ENCODE data around the gene HNRNPA3. TPM values are rescaled to one million over a fixed set of nuclear protein-coding genes. Genes with fewer than 3 reads are reported as not detected.

HNRNPA3 gene
- 100 to 1,000 TPM; 147 to 278 TPM for total RNA-seq

DNA sequence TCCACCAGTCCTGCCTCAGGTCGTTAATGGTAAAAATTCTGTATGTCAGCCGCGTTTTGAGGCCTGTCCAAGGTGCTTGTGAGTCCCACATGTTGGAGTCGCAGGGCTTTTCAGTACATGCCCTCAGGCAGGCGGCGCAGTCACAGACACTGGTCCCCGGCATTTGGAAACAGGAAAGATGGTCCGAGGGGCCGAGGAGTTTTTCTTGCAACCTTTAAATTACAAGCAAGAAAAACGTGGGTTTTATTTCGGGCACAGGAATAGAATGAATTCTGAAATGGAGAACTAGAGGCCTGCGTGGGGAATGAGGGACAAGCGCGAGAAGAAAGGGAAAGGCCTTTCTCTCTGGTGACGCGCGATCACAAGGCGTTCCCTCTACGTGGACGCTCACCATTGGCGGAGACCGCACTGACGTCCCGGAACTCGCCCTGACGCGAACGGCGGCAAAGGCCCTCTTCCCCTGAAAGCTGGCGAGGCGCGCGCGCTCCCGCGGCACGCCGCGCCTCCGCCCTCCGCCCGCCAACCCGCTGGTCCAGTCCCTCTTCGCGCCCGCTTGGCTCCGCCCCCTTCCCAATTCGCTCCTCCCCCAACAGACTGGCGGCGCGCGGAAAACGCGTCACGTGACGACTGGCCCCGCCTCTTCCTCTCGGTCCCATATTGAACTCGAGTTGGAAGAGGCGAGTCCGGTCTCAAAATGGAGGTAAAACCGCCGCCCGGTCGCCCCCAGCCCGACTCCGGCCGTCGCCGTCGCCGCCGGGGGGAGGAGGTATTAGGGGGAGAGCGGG is at the start of gene HNRNPA3:
TSS of gene HNRNPA3 (plus strand) at position 689 of the 785 bp plus-strand sequence. CDS start at position 695, 6 bp downstream.
- TF ChIP-seq, protein P1, sequence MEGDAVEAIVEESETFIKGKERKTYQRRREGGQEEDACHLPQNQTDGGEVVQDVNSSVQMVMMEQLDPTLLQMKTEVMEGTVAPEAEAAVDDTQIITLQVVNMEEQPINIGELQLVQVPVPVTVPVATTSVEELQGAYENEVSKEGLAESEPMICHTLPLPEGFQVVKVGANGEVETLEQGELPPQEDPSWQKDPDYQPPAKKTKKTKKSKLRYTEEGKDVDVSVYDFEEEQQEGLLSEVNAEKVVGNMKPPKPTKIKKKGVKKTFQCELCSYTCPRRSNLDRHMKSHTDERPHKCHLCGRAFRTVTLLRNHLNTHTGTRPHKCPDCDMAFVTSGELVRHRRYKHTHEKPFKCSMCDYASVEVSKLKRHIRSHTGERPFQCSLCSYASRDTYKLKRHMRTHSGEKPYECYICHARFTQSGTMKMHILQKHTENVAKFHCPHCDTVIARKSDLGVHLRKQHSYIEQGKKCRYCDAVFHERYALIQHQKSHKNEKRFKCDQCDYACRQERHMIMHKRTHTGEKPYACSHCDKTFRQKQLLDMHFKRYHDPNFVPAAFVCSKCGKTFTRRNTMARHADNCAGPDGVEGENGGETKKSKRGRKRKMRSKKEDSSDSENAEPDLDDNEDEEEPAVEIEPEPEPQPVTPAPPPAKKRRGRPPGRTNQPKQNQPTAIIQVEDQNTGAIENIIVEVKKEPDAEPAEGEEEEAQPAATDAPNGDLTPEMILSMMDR (IDR thresholded peaks at IDR 0.05): no peak
- H3K27me3 ChIP-seq: no peaks in the 10 kb centered on the region
- H3K4me3 ChIP-seq: peak within 1 kb of the TSS; percentile 81
- peak within 1 kb of the TSS; percentile 100 for H3K27ac ChIP-seq
- peak within 1 kb of the TSS; percentile 96 to 100 for H3K9ac ChIP-seq (ENCODE audit: low read depth in 2 of 2, low read length in 2 of 2)
- intact Hi-C loops (cut with DNase I): no loop called here
- no peaks in the 10 kb centered on the region for H3K9me3 ChIP-seq
- no peaks in the 10 kb centered on the region for H3K4me1 ChIP-seq
- H3K36me3 ChIP-seq: peaks cover 4% of the 10 kb centered on the region
- peak; percentile 100 for DNase-seq

DNA sequence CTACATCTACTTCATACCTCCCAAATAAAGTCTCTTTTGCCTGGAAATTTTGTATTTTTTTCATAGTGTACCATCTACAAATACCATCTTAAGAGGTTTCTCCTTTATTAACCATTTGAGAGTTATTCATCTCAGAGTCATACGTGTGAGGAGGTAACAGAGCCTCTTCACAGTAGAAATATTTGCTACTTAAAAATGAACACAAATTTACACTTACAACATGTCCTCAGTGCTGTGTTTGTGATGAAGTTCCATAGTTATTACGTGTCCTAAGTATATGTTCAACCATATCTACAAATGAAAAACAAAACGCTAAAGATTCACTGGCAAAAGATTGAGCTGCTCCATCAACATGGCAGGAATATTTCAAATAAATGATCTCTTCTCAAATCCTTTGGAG is 48.5 kb upstream of the HNRNPA3 start:
- peak overlapping the region in 1 of 2 donors; percentile 66 for H3K9ac ChIP-seq (ENCODE audit: low read depth in 2 of 2, low read length in 2 of 2)
- intact Hi-C loops (cut with DNase I): loop anchor here (2.0 to 10.0 kb wide), 3 partner anchors 169 to 451 kb away; a partner anchor contains a TSS

DNA sequence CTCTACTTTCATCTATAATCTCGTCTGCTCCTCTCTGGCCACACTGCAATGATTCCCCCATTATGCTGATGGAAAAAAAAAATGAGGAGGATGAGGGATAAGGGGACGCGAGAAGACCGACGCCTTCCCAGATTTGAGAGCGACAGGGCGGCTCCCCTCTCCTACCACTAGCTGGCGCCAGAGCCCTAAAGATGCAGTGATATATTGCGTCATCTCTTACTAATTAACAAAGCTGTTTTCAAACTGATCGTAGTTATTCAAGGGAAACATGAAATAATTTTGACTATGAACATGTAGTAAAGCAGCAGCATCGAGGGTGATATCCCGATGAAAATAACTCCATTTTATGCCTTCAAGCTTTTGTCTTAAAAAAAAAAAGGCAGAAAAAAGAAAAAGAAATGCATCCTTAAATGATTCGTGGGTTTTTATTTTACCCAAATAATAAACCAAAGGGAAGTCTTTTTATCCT is 48.0 kb upstream of the HNRNPA3 start:
- H3K4me1 ChIP-seq: peaks cover 3% of the 10 kb centered on the region
- DNase-seq: peak; percentile 92
- no peaks in the 10 kb centered on the region for H3K27me3 ChIP-seq
- H3K36me3 ChIP-seq: no peaks in the 10 kb centered on the region
- H3K4me3 ChIP-seq: peak overlapping the region; percentile 30
- intact Hi-C loops (cut with DNase I): loop anchor here (2.0 to 10.0 kb wide), 5 partner anchors 38 to 450 kb away; a partner anchor contains a TSS
- no peaks in the 10 kb centered on the region for H3K9me3 ChIP-seq
- TF ChIP-seq, protein P1 (IDR thresholded peaks at IDR 0.05): peak; percentile 99
- H3K9ac ChIP-seq (ENCODE audit: low read depth in 2 of 2, low read length in 2 of 2): peak overlapping the region in 1 of 2 donors; percentile 66
- H3K27ac ChIP-seq: peak overlapping the region; percentile 85

More for the DNA sequence above, 48.5 kb upstream of the HNRNPA3 start:
- no peaks in the 10 kb centered on the region for H3K27me3 ChIP-seq
- no peak overlapping the region for H3K27ac ChIP-seq
- H3K4me3 ChIP-seq: no peak overlapping the region
- H3K9me3 ChIP-seq: no peaks in the 10 kb centered on the region
- no peaks in the 10 kb centered on the region for H3K36me3 ChIP-seq
- no peak for DNase-seq
- peaks cover 3% of the 10 kb centered on the region for H3K4me1 ChIP-seq
- TF ChIP-seq, protein P1 (IDR thresholded peaks at IDR 0.05): no peak

DNA sequence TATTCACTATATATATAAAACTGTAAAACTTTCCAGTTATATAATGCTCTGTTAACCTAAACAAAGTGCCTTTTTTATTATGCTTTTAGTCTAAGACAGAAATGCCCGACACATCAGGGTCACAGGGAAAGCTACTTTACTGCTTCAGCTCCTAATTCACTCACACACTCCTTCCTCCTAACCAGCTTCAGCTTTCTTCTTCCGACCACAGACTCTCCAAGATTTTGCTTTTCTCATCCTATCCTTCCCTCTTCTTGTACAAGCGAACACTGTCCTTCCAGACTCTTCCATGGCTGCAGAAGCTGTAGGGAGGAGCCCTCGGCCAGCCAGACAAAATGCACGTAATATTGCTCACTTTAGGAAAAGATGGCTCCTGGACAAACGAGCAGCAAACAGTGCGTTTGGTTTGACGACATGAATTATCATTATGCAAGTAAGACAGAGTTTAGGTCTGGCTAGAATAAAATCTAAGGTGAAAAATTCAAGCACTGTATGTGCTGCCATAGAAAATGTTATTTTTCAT is 47.5 kb upstream of the HNRNPA3 start:
- Histone ChIP-seq H3K36me3 (no peaks in the 10 kb centered on the region), H3K27ac (peak overlapping the region; percentile 85), H3K27me3 (no peaks in the 10 kb centered on the region), H3K9ac (ENCODE audit: low read depth in 2 of 2, low read length in 2 of 2) (peak overlapping the region; percentile 52 to 66), H3K9me3 (no peaks in the 10 kb centered on the region), H3K4me3 (peak overlapping the region; percentile 30), H3K4me1 (peaks cover 3% of the 10 kb centered on the region)
- intact Hi-C loops (cut with DNase I): loop anchor here (2.0 to 10.0 kb wide), 5 partner anchors 37 to 450 kb away; a partner anchor contains a TSS
- peak; percentile 59 for DNase-seq
- TF ChIP-seq, protein P1 (IDR thresholded peaks at IDR 0.05): no peak
